Fibroblast of skin of left quadriceps (primary cell): ENCODE measurements around the gene GAL3ST2.
A peak's percentile ranks its signal among the peaks of the same experiment; 100 is the strongest.
"Not testable (repeated sequence)": the region's sequence is repeated elsewhere in the genome, so short reads cannot be mapped to it uniquely, and the experiment has no call there.

ENCODE experiments used
- DNase-seq, 2 experiments: peaks; one replicate each; pipeline ENCODE4 v3.0.0-alpha.2; 2013; ENCODE audit warnings: low read depth in 2 of 2

GAL3ST2 gene

DNA sequence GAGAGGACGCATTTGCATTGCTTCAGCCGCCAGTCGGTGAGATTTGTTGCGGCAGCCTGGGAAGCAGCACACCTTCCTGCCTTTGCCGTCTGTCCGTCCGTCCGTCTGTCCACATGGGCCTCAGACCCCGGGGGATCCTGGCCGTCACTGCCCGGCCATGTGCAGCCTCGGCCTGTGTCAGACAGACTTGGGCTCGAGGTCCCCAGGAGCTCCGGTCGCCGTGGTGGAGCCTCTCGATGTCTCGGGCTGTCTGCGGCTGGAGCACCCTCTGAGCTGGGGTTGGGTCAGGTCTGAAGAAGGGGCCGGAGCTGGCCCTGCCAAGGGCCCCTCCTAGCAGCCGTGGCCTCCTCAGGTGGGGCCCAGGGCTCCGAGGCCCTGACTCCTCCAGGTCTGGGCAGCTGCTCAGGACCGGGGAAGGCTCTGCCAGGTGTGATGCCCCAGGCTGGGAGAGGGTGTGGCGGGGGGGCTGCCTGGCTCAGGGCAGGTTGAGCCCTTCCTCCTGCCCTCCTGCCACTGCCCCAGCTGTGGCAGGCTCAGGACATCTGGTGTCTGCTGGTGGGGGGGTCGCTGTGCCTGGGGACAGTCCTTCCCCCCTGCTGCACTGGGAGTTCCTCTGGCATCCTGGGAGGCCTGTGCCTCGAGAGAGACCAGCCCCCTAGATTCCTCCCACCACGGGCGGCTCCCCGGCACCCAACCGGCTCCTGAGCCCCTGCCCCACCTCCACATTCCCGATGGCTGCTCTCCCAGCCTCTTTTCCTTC is 44.2 kb downstream of the GAL3ST2 start:
- no peak for DNase-seq

DNA sequence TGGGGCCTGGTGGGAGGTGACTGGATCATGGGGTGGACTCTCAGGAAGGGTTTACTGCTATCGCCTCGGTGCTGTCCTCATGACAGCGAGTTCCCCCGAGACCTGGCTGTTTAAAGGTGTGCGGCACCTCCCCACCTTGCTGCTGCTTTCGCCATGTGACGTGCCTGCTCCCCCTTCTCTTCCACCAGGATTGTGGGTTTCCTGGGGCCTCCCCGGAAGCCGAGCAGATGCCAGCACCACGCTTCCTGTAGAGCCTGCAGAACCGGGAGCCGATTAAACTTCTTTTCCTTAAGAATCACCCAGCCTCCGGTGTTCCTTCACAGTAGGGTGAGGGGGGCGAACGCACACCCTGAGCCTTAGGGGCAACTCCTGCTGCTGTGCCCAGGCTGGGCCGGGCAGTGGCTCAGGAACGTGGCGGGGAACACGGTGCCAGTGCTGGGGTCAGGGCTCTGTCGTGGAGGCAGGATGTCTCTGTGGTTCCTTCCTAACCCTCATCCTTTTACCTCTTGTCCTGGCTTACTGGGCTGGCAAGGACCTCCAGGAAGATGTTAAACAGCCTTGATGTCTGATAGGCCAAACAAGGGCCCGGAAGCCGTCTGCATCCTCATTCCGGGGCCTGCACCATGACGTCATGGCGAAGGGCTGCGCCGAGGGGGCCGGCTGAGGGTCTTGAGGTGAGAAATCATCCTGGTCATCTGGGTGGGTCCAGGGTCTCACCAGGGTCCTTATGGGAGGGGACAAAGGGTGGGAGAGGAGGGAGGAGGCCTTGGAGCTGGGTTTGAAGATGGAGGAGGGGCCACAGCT is 45.0 kb downstream of the GAL3ST2 start:
- DNase-seq, result no peak

DNA sequence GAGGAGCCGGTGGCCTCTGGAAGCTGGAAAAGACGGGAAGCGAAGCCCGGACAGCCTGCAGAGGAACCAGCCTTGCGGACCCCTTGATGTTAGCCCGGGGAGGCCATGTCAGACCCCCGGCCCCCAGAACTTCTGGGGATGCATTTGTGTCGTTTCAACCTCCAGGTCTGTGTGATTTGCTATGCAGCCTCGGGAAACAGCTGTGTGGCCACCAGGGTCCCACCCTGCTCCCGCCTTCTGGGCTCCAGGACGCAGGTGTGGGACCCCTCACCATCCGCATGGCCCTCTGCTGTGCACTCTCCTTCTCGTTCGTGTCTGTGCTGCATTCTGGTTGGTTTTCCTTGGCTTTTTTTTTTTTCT is 45.6 kb downstream of the GAL3ST2 start:
- no peak for DNase-seq

DNA sequence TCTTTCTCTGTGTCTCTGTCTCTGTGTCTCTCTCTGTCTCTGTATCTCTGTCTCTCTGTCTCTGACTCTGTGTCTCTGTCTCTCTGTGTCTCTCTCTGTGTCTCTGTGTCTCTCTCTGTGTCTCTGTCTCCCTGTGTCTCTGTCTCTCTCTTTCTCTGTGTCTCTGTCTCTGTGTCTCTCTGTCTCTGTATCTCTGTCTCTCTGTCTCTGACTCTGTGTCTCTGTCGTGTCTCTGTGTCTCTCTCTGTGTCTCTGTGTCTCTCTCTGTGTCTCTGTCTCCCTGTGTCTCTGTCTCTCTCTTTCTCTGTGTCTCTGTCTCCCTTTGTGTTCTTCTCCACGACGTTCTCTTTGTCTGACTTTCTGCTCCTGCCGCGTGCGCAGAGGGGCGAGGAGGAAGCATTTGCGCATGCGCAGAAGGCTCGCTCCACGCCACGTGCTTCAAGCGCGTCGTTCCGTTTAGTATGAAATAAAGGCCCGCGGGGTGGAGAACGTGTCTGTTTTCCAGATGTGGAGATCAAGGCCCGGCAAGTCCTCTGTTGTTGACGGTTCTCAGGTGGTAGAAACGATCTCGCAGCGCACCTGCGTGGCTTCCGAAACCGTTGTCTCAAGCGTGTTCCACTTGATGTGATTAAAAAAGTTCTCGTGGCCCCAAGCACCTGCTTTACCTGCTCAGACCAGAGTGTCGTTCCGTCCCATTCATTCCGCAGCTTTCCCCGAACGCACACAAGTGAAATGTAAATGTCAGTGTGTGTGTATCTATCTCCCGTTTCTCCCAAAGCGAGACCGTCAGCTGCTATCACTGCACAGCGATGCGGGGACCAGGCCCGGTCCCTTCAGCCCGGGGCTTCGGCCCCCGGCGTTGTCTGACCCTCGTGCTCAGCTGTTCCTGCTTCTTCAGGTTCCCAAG is 47.2 kb downstream of the GAL3ST2 start:
- not testable (repeated sequence) for DNase-seq

DNA sequence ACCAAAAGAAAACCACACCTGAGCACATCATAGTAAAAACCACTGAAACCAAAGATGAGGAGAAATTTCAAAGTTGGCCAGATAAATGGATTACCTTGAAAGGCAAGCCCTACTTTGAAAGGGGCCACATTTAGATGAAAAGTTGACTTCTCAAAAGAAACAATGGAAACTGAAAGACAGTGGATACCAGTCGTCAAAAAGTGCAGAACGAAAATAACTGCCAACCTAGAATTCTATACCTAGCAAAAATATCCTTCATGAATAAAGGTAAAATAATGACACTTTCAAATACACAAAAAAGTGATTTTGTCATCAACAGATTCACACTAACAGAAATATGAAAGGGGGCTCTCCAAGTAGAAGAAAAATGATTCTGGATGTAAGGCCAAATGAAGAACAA is 50.8 kb downstream of the GAL3ST2 start:
- DNase-seq, result no peak

DNA sequence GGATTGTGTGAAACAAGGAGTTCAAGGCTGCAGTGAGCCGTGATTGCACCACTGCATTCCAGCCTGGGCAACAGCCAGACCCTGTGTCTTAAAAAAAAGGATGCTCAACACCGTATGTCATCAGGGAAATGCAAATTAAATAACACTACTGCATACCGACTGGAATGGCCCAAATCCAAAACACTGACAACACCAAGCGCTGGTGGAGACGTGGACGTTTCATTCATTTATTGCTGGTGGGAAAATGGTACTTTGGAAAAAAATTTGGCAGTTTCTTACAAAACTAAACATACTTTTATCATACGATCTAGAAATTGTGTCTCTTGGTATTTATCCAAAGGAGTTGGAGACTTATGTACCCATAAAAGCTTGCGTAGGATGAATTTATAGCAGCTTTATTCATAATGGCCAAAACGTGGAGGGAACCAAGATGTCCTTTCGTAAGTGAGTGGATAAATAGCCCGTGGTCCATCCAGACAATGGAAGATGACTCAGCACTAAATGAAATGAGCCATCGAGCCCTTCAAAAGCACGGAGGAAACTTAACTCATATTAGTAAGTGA is 56.6 kb downstream of the GAL3ST2 start:
- peak; percentile 37 to 42 for DNase-seq

DNA sequence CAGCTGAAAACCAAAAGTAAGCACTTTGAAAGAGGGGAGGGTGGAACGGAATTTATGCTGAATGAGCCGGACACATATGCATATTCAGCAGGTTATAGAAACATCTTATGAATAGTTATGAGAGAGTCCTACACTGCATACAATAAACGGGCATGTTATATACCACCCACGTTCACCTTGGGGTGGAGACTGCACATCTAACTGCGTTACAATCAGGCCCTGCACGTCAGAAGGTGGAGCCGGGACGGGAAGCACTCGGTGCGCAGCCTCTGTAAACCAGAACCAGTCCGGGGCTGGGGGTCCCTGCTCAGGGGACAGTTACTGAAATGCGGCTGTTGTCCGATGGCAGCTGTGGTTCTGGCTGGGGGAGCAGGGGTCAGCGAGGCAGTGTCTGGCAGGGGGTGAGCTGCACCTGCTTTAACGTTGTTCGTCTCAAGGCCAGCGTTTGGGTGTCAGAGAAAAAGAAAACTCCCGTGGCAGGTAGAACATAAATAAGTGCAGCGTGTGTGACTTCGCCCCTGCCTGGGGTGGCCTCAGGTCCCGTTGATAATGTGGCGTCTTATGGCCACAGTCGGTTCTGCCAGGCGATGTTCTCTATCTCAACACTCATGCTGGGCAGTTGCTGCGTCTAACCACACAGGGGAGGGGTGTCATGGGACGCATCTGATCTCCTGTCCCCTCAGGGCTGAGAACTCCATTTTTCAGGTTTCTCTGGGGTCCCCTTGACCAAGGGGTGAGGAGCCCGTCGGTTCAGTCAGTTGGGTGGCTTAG is 57.3 kb downstream of the GAL3ST2 start:
- not testable (repeated sequence) for DNase-seq

DNA sequence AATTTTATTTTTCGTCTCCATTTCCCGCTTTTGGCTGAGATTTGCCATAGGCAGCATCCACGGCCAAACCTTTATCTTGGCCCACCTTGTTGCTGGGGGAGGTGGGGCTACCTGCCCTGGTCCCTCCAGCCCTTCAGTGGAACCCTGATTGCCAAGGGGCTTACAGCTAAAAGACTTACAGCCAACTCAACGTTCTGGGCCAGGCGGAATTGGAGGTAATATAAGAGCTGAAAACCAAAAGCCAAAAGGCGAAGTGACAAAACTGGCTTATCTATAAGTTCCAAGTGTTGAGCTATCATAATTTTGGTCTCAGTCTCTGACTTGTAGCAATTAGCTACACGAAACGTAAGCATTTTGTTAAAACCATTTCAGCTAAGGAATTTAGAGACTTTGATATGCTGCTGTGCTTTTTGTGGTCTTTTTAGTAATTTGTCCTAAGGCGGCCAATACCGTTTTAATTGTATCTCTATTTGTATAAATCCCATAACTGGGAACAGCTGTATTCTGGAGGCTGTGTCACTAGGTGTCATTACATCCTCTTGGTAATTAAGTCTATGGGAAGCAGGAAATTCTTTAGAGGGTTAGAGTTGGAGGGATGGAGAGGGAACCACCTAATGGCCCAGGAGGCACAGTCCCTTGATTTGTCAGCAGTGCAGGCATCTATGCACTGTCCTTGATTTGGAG is 58.0 kb downstream of the GAL3ST2 start:
- DNase-seq, result no peak

DNA sequence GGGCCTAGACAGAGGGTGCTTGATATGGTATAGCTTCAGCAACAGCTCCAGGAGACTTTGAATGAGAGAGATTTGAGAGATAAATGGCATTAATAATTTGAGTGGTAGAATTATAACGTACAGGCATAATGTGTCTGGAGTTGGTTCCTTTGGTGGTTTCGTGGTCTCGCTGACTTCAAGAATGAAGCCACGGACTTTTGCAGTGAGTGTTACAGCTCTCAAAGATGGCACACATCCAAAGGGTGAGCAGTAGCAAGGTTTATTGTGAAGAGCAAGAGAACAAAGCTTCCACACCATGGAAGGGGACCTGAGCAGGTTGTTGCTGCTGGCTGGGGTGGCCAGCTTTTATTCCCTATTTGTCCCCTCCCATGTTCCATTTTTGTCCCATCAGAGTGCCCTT is 59.0 kb downstream of the GAL3ST2 start:
- no peak for DNase-seq

DNA sequence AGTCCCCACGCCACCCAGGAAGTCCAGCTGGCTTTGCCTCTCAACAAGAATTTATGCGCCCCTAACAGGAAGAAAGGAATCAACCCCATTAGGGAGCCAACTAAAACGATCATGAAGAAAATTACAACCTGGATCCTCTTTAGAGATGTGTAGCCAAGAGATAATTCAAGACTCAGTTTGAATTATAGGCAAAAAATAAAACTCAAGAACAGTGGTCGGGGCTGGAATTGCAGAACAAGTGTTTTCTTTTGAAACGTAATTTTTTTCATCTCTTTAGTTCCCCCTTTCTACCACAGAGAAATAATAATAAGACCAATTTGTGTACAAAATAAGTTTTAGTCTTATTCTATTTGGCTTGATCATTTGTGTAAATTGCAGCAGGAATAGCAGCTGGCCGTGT is 59.7 kb downstream of the GAL3ST2 start:
- DNase-seq, result no peak

DNA sequence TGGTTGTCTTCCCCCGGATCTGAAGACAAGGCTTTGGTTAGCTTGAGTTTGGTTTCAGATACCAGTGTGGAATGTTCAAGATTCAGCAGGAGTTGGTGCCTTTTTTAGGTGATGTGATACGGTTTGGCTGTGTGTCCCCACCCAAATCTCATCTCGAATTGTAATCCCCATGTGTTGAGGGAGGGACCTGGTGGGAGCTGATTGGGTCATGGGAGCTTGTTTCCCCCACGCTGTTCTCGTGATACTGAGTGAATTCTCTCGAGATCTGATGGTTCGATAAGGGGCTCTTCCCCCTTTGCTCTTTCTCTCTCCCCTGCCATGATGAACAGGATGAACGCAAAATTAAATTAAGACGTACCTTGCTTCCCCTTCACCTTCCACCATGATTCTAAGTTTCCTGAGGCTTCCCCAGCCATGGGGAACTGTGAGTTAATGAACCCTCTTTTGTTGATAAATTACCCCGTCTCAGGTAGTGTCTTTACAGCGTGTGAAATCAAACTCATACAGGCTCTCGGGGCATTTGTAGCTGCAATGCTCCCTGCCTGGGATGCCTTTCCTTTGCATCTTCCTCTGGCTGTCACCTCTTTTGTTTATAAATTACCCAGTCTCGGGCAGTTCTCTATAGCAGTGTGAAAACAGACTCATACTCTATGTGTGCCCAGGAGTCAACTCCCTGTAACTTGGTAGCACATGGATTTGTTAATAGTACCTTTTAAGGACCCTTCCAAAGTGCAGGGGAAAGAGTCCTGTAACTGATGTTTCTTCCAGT is 60.8 kb downstream of the GAL3ST2 start:
- DNase-seq, result no peak

DNA sequence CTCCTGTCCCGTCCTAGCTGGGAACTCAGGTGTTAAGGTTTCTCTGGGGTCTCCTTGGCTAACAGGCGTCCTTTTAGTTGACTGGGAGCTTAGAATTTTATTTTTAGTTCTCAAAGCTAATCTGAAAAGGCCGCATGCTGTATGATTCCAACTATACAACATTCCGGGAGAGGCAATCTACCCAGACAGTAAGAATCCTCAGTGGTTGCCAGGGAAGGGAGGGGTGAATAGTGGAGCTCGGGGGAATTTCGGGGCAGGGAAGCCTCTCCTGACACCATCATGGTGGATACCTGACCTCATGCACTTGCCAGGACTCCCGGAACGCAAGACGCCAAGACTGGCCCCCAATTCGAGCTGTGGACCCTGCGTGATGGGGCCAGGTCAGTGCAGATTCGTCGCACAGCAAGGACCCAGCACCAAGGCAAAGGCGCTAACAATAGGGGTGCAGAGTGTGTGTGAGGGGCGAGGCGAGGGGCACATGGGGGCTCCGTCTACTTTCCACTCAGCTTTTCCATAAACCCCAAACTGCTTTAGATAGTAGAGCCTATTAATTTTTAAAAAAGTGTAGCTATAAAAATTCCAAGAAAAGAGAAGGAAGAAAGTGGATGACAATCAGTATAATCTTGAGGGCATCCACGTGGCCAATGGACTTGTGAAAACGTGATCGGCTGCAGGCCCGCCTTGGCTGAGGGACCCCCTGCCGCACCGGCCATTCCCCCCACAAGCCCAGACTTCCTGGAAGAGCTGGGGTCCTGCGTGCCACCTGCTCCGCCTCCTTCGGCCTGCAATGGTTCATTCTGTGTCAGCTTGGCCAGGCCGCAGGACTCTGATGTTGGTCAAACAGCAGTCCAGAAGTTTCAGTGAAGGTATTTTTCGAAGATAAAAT is 64.8 kb downstream of the GAL3ST2 start:
- no peak for DNase-seq

DNA sequence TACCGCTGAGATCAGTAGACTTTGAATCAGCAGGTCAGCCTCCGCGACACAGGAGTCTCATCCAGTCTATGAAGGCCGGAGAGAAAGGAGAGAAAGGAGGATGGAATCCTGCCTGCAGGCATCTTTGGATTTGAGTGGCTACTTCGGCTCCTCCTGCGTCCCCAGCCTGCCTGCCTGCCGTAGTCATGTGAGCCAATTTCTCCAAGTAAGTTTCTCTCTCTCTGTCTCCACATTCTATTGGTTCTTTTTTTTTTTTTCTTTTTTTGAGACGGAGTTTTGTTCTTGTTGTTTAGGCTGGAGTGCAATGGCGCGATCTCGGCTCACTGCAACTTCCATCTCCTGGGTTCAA is 65.4 kb downstream of the GAL3ST2 start:
- DNase-seq, result no peak

DNA sequence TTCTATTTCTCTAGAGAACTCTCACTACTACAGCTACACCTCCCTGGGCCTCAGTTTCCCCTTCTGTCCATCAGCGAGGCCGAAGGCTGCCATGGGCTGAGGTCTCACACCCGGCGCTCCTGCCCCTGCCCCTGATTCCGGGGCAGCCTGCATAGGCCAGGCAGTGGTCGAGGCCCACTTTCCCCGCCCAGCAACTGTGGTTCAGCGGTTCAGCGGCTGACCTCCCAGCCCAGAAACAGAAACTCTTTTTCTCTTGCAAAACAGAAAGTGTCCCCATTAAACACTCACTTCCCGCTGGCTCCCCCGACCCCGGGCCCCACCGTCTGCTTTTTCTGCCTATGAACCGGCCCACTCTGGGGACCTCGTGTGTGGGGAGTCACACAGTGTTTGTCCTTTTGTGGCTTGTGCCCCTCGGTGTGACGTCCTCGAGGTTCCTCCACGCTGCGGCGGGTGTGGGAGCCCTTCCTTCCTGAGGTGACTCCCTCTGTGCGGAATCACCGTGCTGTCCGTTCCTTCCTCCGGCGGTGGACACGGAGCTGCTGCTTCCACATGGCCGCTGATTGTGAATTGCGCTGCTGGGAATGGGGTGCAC is 66.1 kb downstream of the GAL3ST2 start:
- DNase-seq, result no peak

DNA sequence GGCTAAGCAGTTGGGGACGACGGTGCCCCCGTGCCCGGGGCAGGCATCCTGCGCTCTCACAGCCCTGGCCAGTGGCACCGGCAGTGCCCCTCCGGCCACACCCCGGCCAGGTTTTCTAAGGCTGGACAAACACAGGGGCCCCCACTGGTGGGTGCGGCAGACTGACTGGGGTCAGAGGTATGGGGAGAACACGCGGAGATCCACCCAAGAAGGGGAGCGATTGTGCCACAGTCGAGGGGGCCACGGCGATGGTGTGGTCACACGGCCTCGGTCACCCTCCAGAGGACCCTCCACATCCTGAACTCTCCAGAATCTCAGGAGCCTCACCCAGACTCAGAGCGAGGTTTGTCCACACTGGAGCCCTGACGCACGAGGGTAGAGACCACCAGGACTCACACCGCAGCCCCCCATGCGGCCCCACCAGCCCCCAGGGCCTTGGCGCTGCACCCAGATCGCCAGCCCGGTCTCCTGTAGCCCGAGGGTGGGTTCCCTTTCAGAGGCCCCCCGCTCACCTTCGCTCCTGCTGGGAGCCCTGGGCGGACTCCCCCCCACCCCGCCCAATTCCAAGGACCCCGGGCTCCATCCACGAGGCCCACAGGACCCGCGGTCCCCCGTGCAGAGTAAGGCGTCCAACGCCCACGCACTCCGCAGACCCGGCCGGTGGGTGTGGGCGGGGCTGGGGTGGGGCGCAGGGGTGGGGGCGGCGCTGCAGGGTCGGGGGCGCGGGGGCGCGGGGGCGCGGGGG is 66.9 kb downstream of the GAL3ST2 start:
- DNase-seq, result no peak

DNA sequence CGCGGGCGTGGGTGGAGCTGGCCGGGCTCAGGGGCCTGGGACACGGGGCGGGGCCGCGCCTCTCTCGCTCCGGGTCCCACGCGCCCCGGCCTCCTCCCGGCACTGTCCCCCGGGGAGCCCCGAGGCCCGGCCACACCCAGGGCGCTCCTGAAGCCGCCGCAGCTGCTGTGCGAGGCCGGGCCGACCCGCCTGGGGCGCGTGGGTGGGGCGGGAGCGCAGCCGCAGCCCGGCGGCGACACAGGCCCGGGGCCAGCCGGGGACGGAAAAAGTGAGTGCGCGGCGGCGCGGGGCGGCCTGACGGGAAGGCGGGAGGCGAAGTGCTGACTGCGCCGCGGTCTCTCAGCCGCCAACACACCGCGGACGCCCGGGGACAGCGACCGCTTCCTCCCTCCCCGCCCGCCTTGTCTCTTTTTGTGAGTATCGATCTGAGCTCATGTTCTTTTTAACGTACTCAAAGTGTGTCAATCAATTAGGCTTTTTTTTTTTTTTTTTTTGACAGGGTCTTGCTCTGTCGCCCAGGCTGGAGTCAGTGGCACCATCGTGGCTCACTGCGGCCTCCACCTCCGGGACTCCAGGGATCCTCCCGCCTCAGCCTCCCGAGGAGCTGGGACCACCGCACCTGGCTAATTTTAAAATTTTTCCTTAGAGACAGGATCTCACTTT is 67.6 kb downstream of the GAL3ST2 start:
- DNase-seq, result peak in 1 of 2 experiments; percentile 9
